ENCODE measurements around the gene SLC19A1.

The SLC19A1 gene

DNA sequence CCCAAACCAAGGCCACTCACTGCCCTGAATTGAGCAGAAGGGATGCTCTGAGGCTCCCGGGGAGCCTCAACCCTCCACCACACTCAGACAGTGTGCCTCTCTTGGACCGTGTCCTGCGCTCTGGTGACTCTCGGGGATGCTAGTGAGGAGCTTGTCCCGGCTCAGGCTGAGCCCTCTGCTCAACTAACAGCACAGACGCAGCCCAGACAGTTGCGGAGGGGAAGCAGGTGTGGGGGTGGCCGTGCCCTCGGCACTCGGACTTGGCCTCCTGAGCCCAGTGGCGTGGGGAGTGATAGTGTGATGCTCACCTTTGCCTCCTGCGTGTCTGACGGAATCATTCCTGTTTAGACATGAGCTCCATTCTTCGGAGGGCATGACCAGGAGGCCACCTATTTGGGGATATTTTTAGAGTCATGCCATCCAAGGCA lies 15.4 kb upstream of the SLC19A1 start:
- no peak for DNase-seq

DNA sequence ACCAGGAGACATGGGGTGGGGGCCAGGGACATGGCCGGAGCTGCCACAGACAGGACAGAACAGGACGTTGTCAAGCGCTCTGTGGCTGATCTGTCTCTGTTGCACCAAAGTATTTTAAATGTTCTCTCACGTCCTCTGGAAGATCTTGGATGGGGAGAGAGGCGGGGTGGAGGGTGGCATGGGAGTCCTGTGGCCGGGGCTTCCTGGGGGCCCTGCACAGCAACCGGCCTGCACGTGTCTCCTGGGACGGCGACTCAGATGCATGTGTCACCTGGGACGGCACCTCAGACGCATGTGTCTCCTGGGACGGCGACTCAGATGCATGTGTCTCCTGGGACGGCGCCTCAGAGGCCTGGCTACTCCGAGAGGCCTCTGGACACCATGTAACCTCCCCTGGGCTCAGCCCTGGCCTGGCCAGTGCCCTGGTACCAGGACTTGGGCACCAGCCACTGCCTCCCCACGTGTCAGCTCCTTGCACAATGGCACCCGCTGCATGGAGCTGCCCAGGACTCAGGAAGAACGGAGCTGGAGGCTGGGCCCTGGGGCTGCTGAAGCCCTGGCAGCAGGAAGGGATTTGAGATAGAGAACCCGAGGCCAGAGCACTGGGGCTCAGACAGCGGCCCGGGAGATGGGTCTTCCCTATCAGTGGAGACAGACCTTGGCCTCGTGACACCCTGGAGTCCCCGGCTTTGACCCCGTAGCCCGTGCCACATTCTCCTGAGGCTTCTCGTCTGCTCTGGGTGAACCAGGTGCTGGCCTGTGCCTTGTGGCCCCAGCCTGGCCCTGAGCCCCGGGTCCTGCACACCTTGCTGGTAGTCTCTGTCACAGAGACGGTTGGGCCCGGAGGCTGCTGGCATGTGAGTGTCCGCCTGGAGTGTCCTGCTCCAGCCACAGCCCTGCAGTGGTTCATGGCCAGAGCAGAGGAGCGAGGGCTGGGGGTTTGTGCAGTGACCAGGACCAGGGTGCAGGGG lies 14.7 kb upstream of the SLC19A1 start:
- DNase-seq, result no peak

DNA sequence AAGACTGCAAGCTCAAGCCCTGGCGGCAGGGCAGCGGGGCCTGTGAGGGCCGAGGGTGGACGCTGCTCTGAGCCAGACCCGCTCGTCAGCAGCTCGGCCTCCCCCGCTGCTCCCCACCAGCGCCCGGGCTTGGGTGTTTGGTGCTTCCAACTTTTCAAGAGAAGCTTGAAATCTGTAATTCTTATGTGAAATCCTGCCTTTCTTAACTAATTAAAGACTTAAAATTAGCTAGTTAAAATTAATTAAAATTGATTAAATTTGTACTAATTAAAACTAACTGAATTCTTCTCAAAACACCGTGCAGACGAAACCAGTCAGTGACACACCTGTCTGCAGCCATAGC lies 14.0 kb upstream of the SLC19A1 start:
- no peak for DNase-seq

DNA sequence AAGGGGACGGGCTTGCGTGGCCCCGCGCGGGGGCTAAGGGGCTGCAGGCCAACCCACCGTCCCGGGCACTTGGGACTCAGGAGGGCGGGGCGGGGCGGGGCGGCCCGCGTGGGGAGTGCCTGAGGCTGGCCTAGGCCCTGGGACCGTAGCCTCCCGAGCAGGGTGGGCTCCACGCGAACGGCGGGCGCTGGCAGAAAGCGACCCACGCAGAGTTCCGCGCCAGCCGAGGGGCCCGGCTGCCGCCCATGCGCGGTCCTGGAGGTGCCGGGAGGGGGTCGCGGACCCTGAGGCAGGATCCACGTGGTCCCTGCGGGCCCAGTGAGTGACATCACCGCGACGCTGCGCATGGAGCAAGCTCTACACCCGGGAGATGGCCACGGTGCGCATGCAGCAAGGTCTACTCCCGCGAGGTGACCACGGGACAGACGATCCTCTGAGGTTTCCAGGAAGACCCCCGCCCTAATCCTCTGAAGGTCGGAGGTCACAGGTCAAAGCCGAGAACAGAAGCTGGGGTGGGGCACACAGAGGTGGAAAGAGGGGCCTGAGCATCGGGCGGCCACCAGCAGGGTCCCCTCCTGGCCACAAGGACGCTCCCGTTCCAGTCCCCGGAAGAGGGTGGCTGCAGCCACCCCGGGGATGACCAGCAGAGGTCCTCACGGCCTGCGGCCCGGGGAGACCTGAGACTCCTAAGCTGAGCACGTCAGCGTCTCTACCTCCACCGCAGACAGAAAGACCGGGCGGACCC lies 13.5 kb upstream of the SLC19A1 start:
- peak; percentile 90 for DNase-seq

DNA sequence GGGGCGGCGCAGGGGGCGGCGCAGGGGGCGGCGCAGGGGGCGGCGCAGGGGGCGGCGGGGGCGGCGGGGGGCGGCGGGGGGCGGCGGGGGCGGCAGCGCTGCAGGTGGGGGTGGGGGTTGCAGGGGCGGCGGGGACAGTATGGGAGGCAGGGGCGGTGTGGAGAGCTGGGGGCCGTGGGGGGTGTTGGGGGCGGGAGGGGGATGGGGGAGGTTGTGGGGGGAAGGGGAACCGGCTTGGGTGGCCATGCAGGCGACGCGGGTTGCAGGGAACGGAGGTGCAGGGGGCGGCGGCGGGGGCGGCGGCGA lies 13.0 kb upstream of the SLC19A1 start:
- DNase-seq, result no peak

DNA sequence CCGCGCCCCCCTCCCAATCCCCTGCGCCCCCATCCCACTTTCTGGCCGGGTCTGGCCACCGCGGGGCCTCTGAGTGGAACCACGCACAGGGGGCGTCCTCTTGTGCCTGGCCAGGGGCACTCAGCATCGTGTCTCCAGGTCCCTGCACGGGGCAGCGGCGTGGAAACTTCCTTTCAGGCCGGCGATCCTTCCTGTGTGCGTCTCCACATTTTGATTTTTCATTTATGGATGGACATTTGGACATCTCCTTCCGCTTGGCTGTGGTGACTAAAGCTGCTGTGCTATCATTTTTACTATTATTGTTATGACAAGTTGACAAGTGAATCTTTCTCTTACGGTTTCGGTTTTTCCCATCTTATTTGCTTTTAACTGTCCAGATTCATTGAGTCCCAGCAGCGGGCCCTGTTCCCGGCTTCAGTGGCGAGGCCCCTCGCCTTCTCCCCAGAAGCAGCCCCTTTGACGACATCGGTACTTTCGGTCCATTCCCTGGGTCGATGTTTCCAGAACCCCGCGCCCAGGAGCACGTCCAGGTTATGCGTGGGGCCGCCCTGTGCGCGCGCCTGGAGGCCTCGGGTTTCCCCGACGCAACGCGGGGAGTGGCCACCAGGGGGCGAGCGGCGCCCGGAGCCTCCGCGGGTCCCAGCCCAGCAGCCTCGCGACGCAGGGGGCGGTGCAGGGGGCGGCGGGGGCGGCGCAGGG lies 12.4 kb upstream of the SLC19A1 start:
- DNase-seq, result peak; percentile 79

DNA sequence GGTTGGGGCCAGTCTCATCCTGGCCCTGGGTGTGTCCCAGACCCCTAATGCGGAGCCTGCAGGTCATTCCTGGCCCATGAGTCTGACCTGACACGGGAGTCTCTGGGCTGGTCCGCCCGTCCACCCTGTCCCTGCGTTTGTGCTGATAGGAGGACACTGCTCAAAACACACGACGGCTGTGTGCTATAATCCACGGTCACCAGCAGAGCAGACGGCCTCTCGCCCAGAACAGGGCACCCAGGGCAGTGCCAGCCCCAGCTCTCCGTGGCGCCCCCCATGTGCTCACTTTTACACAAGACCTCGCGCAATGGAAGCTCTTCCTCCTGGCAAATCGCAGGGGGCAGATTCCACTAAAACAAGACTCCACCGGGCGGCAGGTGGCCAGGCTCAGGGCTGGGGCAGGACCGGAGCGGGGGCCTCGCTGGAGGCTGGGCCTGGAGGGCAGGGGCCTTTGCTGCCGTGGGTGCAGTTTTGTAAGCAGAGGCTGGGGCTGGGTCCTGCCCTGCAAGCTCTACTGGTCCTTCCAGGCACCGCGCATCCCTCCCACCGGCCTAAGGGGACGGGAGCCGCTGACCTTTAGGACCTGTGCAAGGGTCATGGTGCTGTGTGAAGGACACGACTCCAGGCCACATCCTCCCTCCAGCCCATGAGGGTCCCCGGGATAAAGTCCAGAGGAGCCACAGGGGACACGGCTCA lies 10.6 kb upstream of the SLC19A1 start:
- DNase-seq, result no peak

DNA sequence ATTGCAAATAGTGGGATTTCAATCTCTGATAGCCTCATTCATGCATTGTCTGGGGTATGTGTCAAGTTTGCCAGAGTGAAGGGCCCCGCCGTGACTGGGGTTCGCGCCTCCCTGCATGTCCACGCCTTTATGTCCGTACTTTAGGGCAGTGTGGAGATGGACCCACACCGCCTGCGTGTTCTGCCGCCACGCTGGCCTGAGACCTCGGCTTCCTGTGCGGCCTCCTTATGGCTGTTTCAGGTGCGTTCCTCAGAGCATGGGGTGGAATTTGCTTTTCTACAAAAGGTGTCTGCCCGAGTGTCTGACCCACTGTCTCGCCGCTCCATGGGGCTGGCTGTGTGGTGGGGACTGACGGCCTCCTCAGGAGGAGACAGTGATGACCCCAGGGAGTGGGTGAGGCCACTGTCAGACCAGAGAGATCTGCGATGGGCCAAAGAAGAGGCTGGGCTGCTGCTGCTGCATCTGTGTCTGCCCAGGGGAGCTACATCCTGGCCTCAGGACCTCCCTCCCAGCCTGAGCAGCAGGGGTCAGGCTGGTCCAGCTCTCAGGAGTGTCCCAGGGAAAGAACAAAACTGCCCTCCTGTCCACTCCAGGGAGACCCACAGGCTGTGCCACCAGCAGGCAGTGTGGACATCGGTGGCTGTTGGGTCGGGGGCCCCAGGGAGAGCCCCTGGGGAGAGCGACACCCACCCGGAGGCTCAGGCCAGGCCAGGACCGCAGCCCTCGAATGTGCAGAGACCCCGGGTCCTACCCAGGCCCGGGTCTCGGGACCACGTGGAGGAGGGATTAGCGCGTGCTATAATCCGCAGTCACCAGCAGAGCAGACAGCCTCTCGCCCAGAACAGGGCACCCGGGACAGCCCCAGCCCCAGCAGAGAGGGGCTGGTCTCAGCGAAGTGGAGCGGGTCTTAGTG lies 9.8 kb upstream of the SLC19A1 start:
- no peak for DNase-seq

DNA sequence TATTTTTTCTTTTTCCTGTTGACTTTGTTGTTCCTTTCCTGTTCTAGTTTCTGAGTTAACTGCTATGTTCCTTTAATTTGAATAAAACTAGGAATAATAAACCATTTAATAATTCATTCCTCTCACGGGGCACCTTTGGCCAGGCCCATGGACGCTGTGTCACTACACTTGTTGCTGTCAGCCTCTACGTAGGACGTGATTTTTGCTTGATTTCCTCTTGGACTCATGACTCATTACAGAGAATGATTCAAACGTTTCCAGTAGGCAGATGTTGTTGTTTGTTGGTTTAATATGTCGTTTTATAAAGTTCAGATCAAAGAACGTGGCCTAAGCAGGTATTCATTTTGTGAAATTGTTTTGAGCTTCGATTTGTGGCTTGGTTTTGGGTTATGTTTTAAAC lies 9.1 kb upstream of the SLC19A1 start:
- no peak for DNase-seq

DNA sequence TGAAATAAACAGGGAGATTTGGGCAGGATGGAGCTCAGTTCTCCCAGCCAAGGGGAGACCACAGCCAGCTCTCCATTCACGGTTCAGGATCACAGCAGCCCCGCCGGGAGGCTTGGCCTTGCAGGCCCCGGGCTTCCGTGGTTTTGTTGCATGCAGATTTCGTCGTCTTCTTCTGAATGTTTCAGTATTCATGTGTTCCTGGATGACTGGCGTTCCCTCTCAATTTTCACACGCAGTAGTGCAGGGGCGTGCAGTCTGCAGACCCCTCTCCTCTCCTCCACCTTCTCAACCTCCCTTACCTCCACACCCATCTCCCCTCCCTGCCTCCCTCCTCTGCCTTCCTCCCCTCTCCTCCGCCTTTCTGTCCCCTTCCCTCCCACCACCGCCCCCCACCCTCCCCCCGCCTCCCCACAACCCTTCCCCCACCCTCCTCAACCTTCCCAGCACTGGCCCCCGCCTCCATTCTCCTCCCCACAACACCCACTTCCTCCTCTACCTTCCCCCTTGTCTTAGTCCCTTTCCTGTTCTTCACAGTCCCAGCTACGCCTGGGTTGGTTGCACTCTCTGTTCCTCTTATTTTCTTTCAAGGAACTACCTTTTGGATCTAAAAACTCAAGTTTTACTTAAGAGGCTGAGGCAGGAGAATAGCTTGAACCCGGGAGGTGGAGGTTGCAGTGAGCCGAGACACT lies 8.4 kb upstream of the SLC19A1 start:
- no peak for DNase-seq

DNA sequence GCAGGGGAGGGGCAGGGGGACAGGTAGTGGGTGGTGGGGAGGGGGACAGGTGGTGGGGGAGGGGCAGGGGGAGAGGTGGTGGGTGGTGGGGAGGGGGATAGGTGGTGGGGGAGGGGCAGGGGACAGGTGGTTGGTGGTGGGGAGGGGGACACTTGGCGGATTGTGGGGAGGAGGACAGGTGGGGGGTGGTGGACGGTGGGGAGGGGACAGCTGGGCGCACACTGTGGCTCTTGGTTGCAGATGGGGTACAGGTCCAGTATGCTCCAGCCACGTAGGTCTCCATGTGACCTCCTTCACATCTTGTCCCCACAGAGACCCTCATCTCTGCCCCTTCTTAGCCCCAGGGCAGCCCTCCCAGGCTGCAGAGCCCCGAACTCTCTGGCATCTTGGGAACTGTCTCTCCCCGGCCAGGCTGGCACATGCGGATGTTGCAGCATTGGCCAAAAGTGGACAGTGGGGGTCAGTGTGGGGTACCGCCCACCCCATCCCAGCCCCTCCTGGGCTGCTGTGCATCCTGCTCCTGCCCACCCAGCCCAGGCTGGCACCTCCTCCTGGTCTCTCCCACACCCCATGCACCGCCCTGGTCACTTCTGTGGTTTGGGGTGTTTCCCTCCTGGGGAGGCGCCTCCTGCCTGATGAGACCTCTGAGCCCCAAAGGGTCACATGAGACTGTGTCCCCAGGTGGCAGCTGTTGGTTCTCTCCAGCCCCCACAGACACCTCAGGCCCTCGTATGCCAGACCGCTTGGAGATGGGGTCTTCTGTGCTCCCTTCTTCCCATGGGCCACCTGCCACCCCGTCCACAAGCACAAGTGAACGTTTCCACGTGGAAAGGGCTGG lies 7.6 kb upstream of the SLC19A1 start:
- peak; percentile 2 for DNase-seq

DNA sequence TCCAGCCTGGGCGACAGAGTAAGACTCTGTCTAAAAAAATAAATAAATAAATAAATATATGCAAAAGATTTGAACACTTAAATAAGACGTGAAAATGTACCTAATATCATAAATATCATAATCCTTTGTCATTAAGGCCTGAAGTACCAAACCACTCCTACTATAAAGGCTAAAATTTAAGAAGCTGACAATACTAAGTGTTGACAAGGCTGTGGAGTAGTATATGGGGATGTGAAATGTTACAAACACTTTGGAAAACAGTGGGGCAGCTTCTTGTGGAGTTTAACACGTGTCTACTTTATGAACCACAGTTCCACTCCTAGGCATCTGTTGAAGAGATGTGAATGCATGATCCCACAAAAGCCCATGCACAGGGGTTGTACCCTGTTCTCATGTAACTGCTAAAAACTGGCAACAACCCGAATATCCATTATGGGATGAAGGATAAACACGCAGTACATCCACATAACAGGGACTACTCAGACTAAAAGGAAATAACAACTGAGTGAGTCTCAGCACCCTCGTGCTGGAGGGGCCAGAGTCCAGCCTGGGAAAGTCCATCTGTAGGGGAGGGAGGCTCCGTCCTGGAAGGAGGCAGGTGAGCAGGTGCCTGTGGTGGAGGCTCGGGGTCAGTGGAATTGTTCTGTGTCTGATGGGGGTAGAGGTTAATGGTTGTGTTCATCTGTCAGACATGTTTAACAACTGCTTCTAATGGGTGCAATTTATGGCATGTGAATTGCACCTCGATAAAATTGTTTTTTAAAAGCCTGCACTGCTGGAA lies 6.7 kb upstream of the SLC19A1 start:
- DNase-seq, result peak; percentile 20

DNA sequence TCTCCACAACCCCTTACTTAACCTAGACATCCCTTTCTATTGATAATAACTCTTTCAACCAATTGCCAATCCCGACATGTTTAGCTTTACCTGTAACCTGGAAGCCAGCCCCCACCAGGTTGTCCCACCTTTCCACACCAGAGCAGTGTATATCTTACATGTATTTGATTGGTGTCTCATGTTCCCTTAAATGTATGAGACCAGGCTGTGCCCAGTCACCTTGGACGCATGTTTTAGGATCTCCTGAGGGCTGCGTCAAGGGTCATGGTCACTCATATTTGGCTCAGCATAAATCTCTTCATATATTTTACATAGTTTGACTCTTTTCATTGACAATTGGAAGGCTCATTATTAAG lies 5.3 kb upstream of the SLC19A1 start:
- no peak for DNase-seq

DNA sequence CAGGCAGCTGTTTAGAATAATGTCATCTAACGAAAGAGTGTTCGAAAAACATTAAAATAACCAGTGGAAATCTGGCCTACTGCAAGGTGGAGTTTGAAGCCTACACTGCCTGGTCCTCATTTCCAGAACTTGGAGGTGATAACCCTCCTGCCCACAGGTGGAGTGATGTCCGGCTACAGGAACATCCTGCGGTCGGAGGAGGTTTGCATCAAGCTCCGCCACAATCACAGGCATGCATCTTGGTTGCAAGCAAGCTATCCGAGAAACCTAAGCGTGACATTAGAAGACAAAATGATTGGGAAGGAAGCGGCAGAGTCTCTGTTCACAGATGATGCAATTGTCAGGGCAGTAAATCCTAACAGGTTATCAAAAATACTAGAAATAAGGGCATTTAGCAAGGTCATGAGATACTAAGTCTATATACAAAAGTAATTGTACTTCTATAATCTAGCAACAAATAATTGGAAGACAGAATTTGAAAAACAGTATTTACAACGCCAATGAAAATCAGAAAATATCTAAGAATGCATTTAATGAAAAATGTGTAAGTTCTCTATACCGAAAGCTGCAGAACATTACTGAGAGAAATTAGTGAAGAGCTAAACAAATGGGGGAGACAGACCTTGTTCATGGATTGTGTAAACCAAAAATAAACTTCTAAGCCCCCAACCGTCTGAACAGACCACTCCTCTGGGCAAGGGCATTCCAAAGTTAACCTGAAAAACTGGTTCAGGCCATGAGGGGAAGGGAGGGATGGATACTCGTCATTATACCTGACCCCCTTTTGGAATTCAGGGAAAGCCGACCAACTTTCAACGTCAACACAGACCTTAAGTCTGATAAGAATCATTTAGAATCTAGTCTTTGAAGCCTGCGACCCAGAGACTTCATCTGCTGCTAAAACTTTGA lies 4.7 kb upstream of the SLC19A1 start:
- DNase-seq, result no peak

DNA sequence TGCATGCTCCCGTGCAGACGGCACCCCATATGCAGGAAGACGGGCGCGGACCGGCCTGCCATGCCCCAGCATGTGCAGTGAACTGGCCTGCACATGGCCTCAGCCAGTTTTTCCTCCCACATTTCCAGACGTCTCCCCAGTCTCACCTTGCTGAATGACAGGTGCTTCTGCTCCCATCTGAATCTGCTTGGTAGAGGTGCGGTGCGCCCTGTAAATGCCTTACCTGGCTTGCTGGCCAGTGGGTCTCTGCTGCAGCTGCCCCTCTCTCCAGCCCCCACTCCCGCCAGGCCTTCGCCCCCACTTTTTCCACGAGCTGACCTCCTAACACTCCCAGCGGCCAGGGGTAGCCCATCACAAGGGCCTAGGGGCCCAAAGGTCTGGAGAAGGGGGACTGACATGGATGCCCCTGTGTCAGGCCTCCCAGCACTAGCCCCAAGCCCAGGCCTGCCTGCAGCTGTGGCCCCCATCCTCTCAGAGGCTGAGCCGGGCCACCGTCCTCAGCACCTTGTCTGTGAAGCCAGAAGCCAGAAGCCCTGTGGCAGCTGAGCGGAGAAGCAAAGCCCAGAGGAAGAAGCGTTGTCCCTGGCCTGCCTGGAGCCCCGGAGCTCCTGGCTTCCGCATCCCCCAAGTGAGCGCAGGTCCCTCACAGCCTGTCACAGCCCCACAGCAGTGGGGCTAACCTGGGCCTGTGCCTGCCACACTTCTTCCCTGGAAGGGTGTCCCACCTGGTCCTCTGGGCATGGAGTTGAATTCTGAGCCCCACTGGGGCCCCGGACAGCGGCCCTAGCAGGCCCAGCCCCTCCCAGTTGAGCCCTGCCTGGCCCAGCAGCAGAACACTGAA lies 3.7 kb upstream of the SLC19A1 start:
- DNase-seq, result no peak

DNA sequence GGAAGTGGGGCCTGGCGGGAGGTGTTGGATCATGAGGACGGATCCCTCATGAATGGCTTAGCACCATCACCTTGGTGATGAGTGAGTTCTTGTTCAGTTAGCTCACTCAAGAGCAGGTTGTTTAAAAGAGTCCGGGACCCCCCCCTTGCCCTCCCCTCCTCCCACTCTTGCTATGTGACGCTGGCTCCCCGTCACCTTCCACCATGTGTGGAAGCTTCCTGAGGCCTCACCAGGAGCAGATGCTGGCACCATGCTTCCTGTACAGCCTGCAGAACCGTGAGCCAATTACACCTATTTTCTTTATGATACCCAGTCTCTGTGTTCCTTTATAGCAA lies 3.0 kb upstream of the SLC19A1 start:
- DNase-seq, result no peak

DNA sequence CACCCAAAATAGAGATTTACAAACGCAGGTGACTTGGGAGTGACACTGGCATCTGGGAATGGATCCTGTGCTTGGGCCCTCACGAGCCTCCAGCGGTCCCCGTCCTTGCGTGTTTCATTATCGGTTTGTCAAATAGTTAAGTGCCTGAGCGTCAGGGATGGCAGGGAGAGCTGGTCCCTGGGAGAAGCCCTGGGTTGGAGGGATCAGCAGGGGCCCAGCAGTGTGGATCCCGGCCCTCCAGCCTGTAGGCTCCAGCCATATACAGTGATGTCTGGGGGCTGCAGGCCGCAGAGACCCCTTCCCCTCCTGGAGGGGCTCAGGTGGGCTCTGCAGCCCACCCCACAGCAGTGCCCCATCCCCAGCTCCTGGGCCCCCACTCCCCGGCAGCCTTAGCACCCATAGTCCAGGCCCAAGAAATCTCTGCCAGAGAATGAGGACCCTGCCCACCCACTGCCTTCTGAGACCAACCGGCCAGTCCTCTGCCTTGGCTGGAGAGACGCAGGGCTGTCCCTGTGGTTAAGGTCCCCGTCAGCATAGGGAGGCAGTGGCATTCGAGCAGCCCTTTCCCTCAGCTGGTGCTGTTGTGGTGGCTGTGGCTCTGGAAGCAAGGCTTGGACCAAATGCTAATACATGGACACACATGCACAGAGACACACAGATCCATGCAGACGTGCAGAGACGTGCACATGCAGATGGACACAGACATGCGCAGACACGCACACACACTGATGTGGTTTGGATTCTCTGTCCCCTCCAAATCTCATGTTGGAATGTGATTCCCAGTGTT lies 2.4 kb upstream of the SLC19A1 start:
- no peak for DNase-seq

Measured in 8988T (cell line).